ENCODE results near the gene NPIPA8.
"Not testable (repeated sequence)": the region's sequence is repeated elsewhere in the genome, so short reads cannot be mapped to it uniquely, and the experiment has no call there.

NPIPA8 gene

GRCh38 chr16:18270171-18270570, 66.4 kb downstream of the NPIPA8 start:
- not testable (repeated sequence) for DNase-seq

All from NCI-H146 (cell line).